ENCODE results near the gene CSGALNACT2.

The CSGALNACT2 gene

DNA sequence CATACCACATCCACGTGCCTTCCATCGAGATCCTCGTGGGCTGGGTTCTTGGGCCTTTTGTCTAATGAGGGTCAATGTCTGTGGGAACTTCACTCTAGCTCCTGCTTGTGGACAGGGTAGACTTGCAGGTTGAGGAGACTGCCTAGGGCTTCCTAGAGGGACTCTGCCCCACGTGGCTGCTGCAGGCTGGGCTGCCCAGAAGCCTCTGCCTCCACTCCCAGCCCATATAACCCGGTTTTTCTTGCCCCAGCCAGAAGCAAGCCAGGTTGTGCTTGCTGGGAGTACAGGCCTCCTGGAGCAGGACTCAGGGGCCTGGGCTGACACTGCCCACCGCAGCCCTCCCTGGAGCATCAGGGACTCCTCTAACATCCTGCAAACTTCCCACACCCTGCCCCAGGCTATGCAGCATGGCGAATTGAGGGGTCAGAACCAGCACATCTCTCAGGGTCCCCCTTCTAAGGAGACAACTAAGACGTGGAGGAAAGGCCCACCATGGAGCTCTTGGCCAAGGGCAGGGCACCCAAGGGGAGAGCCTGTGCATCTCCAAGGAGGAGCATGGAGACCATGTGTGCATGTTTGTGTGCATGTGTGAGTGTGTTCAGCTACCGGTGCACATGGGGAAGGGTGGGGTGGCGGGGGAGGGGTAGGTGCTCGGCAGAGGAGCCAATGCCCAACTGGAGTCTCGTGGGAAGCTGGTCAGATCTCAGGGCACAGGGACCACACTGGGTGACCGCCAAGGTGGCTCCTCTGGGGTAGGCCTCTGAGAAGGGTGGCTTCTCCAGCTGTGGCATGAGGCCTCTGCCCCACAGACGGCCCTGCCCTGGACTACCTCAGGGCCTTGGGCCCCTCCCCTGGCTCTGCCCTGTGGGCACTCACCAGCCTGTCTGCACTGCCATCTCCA is 66.0 kb downstream of the CSGALNACT2 start:
- DNase-seq: no peak

DNA sequence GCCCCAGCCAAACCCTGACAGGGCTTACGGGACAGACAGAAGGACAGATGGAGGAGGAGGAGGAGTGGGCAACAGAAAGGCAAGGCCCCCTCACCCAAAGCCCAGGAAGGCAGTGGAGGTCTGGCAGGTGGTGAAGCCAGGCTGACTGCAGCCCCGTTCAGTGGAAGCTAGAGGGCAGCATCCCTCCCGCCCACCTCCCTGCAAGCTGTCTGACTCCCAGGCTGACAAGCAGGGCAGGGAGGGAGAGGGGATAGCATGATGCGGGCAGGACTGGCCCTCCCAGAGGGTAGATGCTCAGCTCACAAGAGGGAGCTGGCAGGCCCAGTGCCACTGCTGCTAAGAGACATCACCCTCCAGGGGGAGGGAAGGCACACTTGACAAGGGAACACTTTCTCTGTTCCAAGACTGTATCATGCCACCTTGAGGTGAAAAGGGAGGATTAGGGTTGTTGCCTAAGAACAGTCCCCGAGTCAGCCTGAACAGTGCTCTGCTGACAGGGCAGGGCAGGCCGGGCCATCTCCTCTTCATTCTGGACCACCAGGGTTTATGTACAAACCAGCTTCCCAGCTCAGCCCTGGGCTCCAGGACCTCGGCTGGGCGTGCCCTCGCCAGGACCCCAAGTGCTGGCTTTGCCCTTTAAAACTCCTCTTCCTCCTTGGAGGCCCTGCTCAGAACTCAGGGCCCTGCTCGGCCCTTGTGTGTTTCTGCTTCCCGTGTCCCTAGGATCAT is 66.9 kb downstream of the CSGALNACT2 start:
- peak; percentile 37 for DNase-seq

DNA sequence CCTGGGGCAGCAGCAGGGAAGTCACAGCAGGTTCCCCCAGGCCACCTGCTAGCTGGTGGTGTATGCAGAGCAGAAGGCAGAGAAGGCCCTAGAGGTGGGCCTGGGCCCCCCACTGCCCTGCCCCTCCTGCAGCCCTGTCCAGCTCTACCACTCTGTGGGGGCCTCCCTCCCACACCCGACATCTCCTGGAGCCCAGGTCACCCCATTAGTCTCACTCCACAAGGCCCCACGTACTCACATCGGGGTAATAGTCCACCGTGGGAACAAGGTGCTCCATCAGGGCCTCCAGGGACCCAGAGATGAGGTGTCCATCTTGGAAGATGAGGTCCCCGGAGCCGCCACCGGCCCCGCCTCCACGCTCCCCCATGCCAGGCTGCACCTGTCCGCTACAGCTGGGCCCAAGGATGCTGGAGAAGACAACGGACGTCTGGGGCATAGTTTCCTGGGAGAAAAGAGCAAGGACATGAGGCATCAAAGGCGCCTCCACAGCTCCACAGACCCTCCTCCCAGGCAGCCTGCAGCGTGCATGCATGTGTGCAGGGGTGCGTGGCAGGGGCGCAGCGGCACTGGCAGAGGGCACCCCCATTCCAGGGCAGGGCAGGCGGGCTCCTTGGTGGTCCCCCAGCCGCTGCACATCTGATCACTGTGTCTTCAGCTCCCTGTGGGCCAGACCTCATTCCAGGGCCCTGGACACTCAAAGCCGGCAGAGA is 67.6 kb downstream of the CSGALNACT2 start:
- no peak for DNase-seq

DNA sequence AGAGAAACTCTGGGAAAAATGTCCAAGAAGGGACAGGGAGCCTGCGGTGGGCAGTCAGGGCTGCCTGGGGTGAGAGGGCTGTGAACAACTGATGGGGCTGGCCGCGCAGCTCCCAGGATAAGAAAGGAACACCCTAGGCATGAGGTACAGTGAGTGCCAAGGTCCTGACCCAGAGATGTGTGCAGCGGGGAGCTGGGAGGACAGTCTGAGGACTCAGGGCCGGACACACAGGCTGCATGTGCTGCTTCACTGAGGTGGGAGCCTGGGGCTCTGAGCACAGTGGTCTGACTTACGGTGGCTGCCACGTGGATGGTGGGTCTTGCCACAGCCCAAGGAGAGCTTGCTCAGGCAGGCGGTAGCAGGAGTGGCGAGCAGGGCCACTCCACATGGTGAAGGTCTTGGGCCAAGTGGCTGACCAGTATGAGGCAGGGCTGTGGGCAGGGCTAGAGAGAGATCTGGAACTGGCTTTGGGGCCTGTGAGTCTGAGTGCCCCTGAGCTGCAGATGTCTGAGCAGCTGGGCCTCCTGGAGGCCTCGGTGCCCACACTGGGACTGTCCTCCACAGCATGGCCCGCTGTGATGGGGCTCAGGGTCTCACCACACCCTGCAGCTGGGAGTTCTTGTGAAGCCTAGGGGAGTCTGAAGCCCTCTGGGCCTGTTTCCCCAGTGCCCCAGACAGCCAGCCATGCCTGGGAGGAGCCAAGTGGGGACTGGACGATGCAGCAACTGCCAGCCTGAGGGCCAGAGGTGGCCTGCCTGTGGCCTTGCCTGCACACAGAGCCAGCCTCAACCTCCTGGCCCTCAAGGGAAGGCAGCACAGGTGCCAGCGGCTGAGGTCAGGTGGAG is 68.4 kb downstream of the CSGALNACT2 start:
- no peak for DNase-seq

DNA sequence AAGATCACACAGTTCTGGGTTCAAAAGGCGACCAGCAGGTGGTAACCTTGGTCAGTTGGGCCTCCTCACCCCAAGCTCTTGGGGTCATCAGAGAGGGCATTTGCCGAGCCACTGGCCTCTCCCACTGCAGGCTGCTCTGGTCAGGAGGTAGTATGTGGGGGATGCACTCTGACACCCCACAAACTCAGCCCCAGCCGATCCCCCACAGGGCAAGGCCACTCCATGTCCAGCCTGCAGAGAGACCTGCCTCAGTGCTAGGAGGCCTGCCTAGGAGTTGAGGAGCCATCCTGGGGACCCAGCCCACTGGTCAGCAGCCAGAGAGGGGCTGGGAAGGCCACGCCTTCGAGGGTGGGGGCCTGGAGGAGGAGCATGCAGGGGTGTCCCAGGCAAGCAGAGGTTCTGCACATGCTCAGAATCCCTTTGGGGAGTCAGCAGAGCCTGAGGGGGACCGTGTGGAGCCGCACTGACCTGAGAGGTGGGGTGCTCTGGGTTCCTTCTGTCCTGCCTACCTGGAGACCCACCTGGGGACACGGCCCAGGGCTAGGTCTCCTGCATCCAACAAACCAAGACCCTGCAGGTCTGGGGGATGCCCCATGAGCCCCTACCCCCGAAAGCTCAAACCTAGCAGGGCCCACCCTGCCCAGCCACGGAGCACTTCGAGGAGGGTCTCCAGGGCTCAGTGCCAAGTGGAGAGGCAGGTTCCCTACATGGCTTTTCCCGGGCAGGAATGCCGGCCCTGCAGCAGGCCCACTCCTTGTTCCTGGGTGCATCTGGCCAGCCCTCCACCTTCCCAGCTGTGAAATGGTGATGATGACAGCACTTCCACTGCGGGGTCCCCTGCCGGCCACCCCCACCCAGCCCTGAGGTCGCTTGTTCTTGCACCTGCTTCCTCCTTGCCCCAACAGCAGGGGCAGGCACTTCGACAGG is 70.2 kb downstream of the CSGALNACT2 start:
- DNase-seq: no peak

DNA sequence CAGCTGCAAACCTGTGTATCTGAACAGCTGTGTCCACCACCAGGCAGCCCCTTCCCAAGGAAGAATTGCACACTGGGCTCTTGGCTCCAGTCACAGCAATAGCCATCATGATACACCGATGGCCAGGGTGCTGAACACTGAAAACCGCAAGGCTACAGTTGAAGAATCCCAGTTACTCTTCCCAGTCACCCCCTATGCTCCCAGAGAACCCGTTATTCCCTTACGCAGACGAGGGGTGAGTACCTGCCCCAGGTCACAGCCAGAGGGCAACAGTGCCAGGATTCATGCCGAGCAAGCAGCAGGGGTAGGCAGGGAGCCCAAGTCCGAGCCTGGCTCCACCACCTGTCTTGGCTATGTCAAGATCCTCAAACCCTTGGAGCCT is 70.8 kb downstream of the CSGALNACT2 start:
- no peak for DNase-seq

DNA sequence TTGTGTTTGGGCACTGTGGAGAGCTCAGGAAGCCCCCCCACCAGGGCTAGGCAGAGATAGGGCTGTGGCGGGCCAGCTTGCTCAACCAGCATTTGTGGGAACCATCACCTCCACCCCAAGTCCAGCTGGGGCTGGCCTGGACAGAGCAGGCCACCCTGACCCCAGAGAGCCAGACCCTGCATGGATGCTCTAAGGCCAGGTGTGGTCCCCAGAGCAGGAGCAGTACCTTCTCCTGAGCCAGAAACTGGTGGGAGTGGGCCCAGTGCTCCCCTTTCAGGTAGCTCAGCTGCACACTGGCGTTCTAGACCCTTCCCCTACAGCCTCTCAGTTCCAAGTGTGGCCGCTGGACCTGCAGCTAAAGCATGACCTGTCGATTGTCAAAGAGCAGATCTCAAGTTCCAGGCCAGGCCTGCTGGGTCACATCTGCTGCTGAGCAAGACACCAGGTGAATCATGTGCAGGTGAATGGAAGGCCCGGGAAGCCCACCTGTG is 71.5 kb downstream of the CSGALNACT2 start:
- DNase-seq: no peak

DNA sequence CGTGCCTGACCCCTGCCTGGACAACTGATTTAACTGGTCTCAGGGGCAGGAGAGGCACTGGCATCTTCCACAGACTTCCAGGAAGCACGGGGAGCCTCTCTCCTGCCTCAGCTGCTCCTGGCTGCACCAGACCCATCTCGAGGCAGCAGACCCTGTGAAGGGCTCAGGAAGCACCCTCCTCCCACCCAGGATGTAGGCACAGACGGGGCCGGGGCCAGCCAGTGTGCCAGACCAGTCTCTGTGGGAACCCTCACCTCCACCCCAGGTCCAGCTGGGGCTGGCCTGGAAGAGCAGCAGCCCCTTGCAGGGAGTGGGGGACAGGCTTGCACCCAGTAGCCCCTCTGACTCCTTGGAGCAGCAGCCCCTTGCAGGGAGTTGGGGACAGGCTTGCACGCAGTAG is 72.3 kb downstream of the CSGALNACT2 start:
- DNase-seq: no peak

DNA sequence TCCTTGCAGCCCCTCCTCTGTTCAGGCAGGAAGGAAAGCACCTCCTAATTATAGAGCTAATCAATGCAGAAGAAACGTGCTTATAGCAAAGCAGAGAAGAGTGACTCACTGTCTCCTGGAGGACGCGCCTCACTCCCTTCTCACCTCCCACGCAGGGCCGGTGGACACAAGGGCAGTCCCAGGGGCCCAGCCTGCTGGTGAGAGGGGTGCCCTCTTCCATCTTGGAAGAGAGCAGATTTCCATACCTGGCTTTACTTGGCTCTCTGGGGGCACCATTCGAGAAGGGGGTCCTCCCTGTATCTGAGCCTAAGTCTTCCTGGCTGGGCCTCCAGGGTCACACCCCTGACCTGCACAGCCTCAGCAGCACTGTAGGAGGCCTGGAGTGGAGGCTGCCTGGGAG is 72.8 kb downstream of the CSGALNACT2 start:
- DNase-seq: no peak

DNA sequence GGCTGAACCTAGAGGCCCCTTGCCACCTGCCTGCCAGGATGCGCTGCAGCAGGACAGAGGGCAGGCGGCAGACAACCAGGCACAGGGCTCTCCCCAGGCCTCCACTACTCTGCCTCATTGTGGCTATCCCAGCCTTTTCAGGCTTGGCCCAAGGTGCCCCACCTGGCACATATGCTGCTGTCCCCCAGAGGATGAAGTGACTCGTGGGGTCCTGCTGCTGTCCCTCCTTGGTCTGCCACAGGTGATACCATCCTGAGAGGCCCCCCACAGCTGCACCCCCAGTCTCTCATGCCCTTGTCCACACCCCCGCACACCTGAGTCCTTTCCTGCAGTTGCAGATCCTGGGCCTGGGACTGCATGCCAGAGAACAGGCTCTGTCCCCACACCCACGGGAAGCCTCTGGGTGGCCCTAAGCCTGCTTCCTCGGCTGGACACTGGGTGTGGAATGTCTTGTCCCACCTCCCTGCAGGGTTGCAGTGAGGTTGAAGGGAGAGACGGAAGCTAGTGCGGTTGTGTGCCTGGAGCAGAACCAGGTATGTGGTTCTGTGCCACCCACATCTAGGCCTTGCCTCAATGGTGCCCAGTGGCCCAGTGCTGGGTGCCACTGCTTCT is 73.3 kb downstream of the CSGALNACT2 start:
- DNase-seq: no peak

DNA sequence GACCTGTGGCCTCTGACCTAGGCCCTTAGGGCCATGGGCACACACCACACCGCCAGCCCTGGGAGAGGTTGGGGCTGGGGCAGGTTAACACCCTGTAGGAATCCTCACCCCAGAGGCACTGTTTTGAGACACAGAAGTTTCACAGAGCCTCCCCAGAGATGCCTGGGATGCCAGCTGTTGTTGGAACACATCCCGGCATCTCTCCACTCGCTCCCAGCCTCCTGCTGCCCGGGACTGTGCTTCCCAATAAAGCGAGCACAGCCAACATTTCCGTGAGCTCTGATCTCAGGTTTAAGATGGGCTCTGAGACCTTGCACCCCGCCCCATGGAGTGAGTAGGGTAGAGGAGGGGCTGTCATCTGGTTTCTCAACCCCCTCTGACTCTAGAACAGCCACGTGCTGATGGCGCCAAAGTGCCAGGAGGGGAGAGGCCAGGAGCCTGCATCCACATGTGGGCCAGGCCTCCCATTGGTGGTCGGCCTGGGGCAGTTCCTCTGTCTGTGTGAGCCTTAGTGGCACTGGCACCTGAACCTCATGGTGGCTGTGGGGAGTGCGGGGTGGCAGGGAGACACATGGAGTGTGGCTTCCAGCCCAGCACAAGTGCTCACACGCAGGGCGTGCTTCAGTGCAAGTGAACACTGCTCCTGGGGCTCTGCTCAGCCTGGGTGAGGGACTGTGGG is 73.9 kb downstream of the CSGALNACT2 start:
- no peak for DNase-seq

DNA sequence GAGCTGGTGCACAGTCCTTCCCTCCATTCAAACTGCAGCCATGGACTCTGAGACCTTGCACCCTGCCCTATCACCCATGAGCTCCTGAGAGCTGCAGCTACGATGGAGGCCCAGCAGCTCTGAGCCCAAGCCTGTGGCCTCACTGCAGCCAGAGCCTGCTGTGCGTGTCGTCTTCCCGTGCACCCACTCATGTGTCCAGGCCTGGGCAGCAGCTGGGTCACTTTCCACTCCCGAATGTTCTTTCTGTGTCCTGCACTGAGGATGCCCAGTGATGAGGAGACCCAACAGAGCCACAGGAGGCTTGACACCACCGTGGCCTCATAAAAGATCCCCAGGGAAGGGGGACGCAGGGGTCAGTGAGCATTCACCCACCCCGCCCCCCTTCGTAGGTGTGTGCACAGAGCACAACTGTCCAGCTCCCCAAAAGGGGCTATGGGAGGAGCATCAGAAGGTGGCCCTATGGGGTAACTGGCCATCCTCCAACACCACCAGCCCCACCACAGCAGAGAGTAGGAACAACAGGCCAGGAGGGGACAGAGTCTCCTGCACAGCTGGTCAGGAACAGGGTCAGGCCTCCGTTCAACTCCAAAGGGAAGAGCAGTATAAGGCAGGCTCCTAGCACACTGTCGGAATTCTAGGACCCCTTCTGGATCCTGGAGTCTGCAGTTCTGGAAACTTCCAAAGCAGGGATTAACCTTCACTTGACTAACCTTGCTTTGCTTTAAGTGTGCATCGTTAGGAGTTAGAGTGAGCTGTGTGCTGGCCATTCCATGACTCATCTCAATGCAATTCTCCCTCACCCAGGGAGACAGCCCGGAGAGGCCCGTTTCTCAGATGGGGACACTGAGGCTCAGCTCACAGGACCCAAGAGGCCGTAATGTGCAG is 76.1 kb downstream of the CSGALNACT2 start:
- DNase-seq: no peak

DNA sequence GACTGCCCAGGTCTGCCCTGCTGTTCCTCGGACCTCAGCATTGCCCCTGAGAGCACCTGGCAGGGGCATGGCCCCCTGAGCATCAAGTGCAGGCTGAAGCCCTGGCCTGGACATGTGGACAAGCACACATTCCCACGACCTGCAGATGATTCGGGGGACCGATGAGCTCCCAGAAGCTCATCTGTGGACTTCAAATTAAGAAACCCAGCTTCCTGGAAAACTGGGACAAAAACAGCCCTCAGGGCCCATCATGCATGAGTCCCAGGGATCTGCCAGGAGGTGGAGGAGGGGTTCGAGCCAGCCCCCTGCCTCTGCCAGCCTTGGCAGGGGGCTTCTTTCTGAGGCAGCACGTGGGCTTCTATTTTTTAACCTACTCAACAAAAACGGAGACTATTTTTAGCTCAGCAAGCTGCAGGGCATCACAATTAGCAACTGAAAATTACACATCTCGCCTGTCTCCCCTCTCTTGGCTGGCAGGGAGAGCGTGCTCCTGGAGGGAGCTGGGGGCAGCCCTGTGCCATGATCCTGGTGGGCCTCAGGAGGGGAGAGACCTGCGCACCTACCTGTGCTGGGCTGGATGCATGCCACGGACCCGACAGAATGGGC is 76.8 kb downstream of the CSGALNACT2 start:
- peak; percentile 45 for DNase-seq

DNA sequence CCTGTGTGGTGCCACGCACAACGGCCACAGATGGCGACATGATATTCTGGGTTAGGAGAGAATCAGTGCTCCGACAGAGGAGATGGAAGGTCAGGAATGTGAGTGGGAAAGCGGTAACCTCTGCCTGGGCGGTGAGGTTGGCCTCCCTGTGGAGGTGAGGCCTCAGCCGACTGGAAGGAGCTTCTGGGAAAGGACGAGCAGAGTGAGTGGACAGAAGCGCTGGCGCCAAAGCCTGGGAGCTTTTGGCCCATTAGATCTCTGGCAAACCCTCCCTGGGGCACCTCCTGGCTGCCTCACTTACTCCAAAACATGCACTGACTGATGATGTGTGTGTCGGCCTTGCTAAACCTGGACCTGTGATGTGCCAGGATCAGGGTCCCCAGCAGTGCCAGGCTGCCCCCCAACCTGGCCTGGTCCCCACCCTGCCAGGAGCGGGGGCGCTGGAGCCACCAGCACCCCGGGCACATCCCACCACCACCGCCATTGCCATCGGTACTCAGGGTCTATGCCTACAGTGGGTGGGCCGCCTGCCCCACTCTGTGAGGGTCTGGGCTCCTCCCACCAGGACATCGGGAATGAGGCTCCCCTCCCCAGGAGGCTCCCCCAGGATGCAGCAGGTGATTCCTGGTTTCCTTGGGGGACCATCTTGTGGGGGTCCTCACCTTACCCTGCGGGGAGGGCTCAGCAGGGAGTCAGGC is 77.7 kb downstream of the CSGALNACT2 start:
- no peak for DNase-seq

DNA sequence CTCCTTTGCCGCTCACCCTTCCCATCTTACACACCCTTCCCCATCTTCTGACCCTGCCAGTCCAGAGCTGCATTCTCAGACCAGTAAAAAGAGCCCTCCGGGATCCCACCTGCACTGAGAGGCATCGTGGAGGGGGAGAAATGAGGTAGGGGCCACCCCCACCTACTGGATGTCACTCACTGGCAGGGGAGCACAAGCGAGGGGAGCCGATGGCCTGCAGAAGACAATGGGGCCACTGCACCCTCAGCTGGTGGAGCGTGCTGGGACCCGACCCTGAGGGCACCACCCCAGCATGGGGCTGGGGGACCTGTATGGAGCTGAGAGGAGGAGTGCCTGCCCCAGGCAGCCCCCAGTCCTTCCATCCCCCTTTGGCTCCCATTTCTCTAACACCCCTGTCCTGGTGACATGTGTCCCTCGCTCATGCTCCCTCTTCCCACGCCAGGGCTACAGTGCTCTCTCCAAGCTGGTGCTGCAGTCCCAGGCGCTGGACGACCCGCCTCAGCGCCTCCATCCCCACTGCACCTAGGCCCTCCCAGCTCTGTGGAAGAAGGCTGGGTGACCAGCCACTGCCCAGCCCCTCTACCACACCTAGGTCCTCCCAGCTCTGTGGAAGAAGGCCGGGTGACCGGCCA is 78.8 kb downstream of the CSGALNACT2 start:
- DNase-seq: no peak

DNA sequence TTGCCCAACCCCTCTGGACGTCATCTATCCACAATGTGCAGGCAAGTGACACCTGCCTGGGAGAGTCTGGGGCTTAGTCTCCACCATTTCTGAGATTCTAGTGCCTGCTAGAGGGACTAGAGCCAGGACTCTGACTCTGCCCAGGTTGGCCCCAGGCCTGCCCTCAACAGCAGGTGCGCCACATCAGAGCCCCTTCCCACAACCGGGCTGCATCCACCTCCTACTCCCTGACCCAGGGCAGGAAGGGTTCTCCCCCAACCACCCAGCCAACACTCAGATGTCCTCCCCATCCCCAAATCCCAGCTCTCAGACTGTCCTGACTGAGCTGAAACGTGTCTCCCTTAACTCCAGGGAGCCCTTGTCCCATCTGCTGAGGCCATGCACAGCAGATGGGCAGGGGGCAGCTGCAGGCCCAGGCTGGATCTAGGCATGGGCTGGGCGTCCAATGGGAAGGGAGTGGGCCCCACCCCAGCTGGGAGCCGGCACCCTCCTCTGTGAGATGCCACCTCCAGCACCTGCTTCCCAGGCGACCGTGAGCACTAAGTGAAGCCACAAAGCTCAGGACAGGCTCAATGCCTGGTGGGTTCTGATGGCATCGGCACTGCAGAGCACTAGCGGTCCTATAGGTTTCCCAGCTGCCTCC is 79.4 kb downstream of the CSGALNACT2 start:
- DNase-seq: no peak
